Activated CD4-positive, alpha-beta T cell treated with anti-CD3 and anti-CD28 coated beads, Interleukin-2, amount 50 U/mL, for 48 hours (primary cell): ENCODE measurements around the gene PNPLA8.

ENCODE experiments used
- DNase-seq, 2 experiments: peaks; one replicate each; pipeline ENCODE4 v3.0.0-alpha.2; 2020

The PNPLA8 gene

DNA sequence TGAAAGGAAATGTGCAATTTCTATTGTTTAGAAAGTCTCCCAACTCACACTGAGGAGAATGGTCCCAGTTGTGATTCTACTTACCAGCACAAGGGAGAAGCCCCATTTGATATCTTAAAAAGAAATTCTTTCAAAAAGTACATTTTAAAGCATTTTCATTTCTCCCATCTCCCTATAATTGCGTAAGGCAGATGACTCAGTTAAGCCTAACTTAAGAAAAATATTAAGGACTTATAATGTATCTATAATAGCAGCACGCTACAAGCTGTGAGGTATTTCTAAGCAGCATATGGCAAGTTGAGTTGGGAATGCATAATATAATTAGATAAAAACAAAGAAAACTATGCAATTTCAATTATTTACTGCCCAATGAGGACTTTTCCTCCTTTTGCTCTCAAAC, 61.2 kb downstream of the PNPLA8 start:
- no peak for DNase-seq

DNA sequence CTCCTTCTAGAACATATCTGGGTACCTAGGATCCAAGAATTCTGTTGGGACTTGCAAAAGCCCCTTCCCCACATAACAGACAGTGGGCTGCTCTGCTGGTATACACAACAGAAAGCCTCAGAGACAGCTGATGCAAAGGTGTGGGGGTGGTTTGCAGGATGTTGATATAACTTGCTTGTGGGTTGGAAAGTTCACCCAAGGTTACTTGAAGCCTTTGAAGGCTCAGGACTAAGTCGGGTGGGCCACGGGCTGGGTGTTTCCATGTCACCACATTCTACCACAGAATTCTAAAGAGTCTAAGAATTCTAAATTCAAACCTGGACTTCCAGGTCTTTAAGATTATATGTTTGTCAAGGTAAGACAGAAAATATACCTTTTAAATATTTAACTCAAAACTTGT, 62.3 kb downstream of the PNPLA8 start:
- DNase-seq: no peak

GRCh38 chr7:108461840-108462239, 64.1 kb downstream of the PNPLA8 start:
- DNase-seq: no peak

DNA sequence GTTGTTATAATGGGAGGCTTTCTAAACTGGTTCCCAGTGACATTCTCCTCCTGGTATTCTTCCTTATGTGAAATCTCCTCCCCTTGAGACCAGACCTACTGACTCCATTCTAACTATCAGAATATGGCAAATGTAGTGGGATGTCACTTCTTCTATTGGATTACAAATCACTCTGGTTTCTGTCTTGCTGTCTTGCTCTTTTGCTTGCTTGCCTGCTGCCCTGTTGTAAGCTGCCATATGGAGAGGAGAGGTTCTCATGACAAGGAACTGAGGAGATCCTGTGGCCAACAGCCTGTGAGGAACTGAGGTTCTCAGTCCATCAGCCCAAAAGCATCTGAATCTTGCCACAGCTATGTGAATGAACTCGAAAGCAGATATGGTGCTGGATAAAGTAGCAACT, 65.0 kb downstream of the PNPLA8 start:
- no peak for DNase-seq

- DNase-seq: no peak
Observed at GRCh38 chr7:108459922-108460551, 65.9 kb downstream of the PNPLA8 start.

- DNase-seq: no peak
Observed at GRCh38 chr7:108457871-108458270, 68.1 kb downstream of the PNPLA8 start.

- no peak for DNase-seq
Observed at GRCh38 chr7:108456845-108457540, 68.9 kb downstream of the PNPLA8 start.

- peak; percentile 26 to 48 for DNase-seq
Observed at GRCh38 chr7:108455998-108456677, 69.8 kb downstream of the PNPLA8 start, which contains the start of gene NRCAM. TSS of gene NRCAM (minus strand) at chr7:108456436. CDS start at chr7:108240064, 216,372 bp downstream.

DNA sequence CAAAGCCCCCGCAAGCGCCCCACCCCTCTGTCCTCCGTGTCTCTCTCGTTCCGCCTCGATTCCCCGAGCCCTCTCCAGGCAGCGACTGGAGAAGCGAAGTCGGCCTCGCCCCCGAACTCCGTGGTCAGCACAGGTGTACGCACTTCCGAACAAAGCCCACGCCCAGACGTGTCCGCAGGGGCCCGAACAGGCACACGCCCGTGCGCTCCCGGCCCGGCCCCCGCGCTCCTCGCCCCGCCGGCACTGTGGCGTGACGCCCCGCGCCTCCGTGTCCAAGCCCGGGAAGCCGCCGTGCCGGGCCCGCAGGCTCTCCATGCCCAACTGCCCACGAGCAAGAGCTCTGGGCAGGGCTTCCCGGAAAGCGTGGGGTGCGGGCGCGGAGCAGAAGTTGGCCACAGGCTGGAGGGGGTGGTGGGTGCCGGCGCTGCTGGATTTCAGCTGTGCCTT, 70.4 kb downstream of the PNPLA8 start:
- peak in 1 of 2 experiments; percentile 9 for DNase-seq

DNA sequence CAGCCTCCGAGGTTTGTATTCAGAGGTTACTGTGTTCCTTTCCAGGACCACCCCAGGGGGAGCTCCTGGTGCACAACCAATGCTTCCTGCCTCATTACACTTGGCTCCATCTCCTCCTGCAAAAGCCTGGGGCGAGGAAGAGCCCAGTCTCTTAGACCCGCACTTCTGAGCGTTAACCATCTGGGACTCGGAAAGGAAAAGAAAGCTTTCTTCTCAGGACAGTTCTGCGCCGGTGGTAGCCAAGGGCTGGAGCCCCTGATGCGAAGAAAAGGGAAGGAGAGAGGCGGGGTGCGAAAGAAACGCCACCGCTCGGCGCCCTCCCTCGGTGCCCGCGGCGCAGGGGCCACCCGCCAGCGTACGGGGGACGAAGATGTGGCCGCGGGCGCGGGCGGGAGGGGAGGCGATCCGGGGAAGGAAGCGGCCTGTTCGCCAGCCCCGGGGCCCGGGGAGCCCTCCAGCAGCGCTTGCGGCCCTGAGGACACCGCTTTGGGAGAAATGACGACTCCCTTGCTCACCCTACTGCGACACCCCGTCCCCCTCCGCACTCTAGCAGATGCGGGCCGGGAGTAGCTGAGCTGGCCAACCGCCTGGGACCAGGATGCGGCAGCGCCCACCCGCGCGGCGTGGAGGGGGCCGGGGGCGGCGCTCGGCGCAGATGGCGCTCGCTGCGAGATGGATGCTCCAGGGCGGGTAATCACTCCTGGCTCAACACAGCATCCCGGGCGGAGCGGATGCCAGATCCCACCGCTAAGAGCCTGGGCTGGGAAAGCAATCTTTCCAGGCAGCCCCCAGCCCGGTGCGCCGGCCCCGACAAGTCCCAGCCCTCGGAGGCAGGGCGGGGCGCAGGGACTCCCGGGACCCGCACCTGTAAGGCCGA, 71.0 kb downstream of the PNPLA8 start:
- peak; percentile 8 to 23 for DNase-seq

GRCh38 chr7:108454317-108454673, 71.6 kb downstream of the PNPLA8 start:
- no peak for DNase-seq

- no peak for DNase-seq
Observed at GRCh38 chr7:108453320-108453719, 72.6 kb downstream of the PNPLA8 start.

- DNase-seq: no peak
Observed at GRCh38 chr7:108452707-108453106, 73.2 kb downstream of the PNPLA8 start.

DNA sequence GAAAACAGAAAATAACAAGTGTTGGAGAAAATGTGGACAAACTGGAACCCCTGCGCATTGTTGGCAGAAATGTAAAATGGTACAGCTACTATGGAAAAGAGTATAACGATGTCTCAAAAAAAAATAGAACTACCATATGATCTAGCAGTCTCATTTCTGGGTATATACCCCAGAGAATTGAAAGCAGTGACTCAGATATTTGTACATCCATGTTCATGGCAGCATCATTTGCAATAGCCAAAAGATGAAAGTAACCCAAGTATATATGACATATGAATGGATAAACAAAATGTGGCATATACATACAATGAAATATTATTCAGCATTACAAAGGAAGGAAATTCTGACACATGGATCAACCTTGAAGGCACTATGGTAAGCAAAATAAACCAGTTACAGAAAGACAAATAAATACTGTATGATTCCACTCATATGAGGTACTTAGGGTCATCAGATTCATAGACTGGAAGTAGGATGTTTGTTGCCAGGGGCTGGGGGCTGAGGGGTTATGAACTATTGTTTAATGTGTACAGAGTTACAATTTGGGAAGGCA, 74.6 kb downstream of the PNPLA8 start:
- no peak for DNase-seq

DNA sequence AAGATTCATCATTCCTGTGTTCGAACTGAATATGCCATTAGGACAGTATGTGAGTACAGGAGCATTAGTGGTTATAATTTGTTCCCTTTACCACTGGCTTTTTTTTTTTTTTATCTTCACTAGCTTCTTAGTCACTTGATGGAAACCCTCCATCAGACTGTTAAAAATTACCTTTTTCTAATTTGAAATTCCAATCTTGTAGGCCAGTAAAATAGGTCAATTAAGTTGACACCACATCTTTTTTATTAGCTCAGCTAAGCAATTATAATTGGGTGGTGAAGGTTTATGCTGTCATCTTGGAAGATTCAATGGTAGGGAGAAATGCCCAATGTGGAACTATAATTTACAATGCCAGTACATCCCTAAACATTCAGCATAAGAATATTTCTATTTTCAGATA, 75.8 kb downstream of the PNPLA8 start:
- DNase-seq: no peak

GRCh38 chr7:108449521-108449920, 76.4 kb downstream of the PNPLA8 start:
- no peak for DNase-seq

DNA sequence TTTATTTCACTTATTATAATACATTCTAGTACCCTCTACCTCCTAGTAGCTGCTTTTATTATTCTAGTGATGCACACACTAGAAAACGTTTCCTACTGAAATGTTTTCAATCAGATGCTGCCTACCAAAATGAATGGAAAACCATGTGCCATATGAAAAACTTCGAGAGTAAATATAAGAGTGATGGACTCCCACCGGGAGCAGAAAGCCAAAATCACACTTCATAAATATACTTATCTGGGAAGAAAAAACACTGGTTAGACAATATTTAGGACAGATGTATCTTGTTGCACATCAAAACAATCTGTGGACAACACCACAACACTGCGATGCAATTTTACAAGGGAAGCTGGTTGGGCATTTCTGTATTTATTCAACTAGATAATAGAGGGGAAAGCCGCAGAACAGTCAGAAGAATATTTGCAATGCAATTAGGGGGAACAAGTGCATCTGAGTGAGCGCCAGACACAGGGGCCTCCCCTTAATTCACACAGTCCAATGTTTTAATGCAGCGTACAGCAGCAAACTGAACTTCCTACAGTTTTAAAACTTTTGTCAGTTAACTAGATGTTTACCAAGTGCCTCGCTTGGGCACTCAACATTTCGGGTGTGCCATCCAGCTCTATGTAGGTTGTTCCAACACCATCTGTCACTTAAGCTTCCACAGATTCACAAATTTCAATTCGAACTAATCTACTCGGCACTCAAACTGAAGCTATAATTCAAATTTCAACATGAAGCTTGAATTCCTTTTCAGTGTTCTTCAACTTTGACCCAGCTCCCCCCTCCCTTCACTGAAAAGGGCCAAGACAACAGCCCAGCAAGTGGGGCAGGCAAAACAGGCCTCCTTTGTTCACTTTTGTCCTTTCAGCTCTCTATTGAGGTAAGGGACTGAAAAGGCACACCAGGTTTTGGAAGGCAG, 77.1 kb downstream of the PNPLA8 start:
- DNase-seq: no peak

- DNase-seq: peak; percentile 16 to 30
Observed at GRCh38 chr7:108442039-108442568, 83.8 kb downstream of the PNPLA8 start.

GRCh38 chr7:108441392-108441955, 84.5 kb downstream of the PNPLA8 start:
- DNase-seq: no peak

GRCh38 chr7:108440613-108441012, 85.3 kb downstream of the PNPLA8 start:
- DNase-seq: no peak

DNA sequence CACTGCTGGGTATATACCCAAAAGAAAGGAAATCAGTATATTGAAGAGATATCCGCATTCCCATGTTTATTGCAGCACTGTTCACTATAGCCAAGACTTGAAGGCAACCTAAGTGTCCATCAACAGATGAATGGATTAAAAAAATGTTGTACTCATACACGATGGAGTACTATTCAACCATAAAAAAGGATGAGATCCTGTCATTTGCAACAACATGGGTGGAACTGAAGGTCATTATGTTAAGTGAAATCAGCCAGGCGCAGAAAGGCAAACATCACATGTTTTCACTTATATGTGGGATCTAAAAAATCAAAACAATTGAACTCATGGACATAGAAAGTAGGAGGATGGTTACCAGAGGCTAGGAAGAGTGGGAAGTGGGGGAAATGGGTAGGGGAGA, 89.0 kb downstream of the PNPLA8 start:
- DNase-seq: no peak
